Mucosa of stomach (tissue), 1 donor: ENCODE data around the gene ZNF205.
A peak's percentile ranks its signal among the peaks of the same experiment; 100 is the strongest.

Experiments used
- H3K27me3 ChIP-seq: one replicate; pipeline ENCODE4 v1.7.0; 2013; ENCODE audit warnings: mild to moderate bottlenecking, low read length; ENCODE audit not compliant: control insufficient read depth, insufficient read depth
- H3K36me3 ChIP-seq: one replicate; pipeline ENCODE4 v1.7.0; 2013; ENCODE audit warnings: low read length; ENCODE audit not compliant: control insufficient read depth, insufficient read depth
- H3K4me1 ChIP-seq: one replicate; pipeline ENCODE4 v1.7.0; 2013; ENCODE audit warnings: mild to moderate bottlenecking, low read length; ENCODE audit not compliant: control insufficient read depth, insufficient read depth
- H3K4me3 ChIP-seq: one replicate; pipeline ENCODE4 v1.7.0; 2013; ENCODE audit warnings: low read length
- H3K9ac ChIP-seq: one replicate; pipeline ENCODE4 v1.7.0; 2013; ENCODE audit warnings: mild to moderate bottlenecking, low read length, moderate library complexity
- H3K9me3 ChIP-seq: one replicate; pipeline ENCODE4 v1.7.0; 2013; ENCODE audit warnings: mild to moderate bottlenecking, low read length, moderate library complexity; ENCODE audit not compliant: control insufficient read depth
- donor health status: Pancreatic carcinoma.

ZNF205 gene

GRCh38 chr16:3142770-3143169 lies 30.4 kb downstream of the ZNF205 start:
- no peaks in the 10 kb centered on the region for H3K36me3 ChIP-seq
- H3K4me3 ChIP-seq, result no peak overlapping the region
- peaks cover 5% of the 10 kb centered on the region for H3K27me3 ChIP-seq
- H3K9me3 ChIP-seq, result no peaks in the 10 kb centered on the region
- H3K9ac ChIP-seq, result no peak overlapping the region
- H3K4me1 ChIP-seq, result no peaks in the 10 kb centered on the region

- Histone ChIP-seq H3K9ac (no peak overlapping the region), H3K27me3 (peaks cover 5% of the 10 kb centered on the region), H3K4me1 (no peaks in the 10 kb centered on the region), H3K9me3 (no peaks in the 10 kb centered on the region), H3K36me3 (no peaks in the 10 kb centered on the region), H3K4me3 (no peak overlapping the region)
Measured at GRCh38 chr16:3143189-3143588, 30.8 kb downstream of the ZNF205 start.

- no peak overlapping the region for H3K4me3 ChIP-seq
- no peaks in the 10 kb centered on the region for H3K36me3 ChIP-seq
- no peak overlapping the region for H3K9ac ChIP-seq
- no peaks in the 10 kb centered on the region for H3K9me3 ChIP-seq
- H3K4me1 ChIP-seq, result no peaks in the 10 kb centered on the region
- peaks cover 5% of the 10 kb centered on the region for H3K27me3 ChIP-seq
Measured at GRCh38 chr16:3143598-3144320, 31.4 kb downstream of the ZNF205 start.

GRCh38 chr16:3144321-3144983 lies 32.1 kb downstream of the ZNF205 start:
- Histone ChIP-seq H3K4me1 (no peaks in the 10 kb centered on the region), H3K4me3 (no peak overlapping the region), H3K27me3 (peaks cover 5% of the 10 kb centered on the region), H3K9me3 (no peaks in the 10 kb centered on the region), H3K9ac (no peak overlapping the region), H3K36me3 (no peaks in the 10 kb centered on the region)

GRCh38 chr16:3145151-3145550 lies 32.8 kb downstream of the ZNF205 start:
- no peak overlapping the region for H3K9ac ChIP-seq
- no peaks in the 10 kb centered on the region for H3K4me1 ChIP-seq
- H3K27me3 ChIP-seq, result peaks cover 5% of the 10 kb centered on the region
- H3K4me3 ChIP-seq, result no peak overlapping the region
- no peaks in the 10 kb centered on the region for H3K36me3 ChIP-seq
- no peaks in the 10 kb centered on the region for H3K9me3 ChIP-seq

GRCh38 chr16:3145660-3146059 lies 33.3 kb downstream of the ZNF205 start:
- no peak overlapping the region for H3K9ac ChIP-seq
- H3K4me3 ChIP-seq, result no peak overlapping the region
- H3K4me1 ChIP-seq, result no peaks in the 10 kb centered on the region
- H3K9me3 ChIP-seq, result no peaks in the 10 kb centered on the region
- H3K36me3 ChIP-seq, result no peaks in the 10 kb centered on the region
- peaks cover 5% of the 10 kb centered on the region for H3K27me3 ChIP-seq

- Histone ChIP-seq H3K4me1 (peaks cover 4% of the 10 kb centered on the region), H3K36me3 (no peaks in the 10 kb centered on the region), H3K9ac (no peak overlapping the region), H3K9me3 (no peaks in the 10 kb centered on the region), H3K4me3 (no peak overlapping the region), H3K27me3 (peaks cover 5% of the 10 kb centered on the region)
Measured at GRCh38 chr16:3147046-3147756, 34.8 kb downstream of the ZNF205 start.

GRCh38 chr16:3147757-3148104 lies 35.3 kb downstream of the ZNF205 start:
- H3K4me3 ChIP-seq, result no peak overlapping the region
- H3K36me3 ChIP-seq, result no peaks in the 10 kb centered on the region
- no peaks in the 10 kb centered on the region for H3K9me3 ChIP-seq
- H3K9ac ChIP-seq, result no peak overlapping the region
- H3K4me1 ChIP-seq, result peaks cover 9% of the 10 kb centered on the region
- peaks cover 5% of the 10 kb centered on the region for H3K27me3 ChIP-seq

- Histone ChIP-seq H3K9me3 (no peaks in the 10 kb centered on the region), H3K9ac (no peak overlapping the region), H3K27me3 (peaks cover 5% of the 10 kb centered on the region), H3K4me1 (peaks cover 9% of the 10 kb centered on the region), H3K36me3 (no peaks in the 10 kb centered on the region), H3K4me3 (no peak overlapping the region)
Measured at GRCh38 chr16:3148256-3149192, 36.1 kb downstream of the ZNF205 start.

- Histone ChIP-seq H3K9me3 (no peaks in the 10 kb centered on the region), H3K9ac (peak overlapping the region; percentile 81), H3K4me1 (peaks cover 9% of the 10 kb centered on the region), H3K4me3 (no peak overlapping the region), H3K36me3 (no peaks in the 10 kb centered on the region), H3K27me3 (peaks cover 5% of the 10 kb centered on the region)
Measured at GRCh38 chr16:3149193-3149530, 36.8 kb downstream of the ZNF205 start.

GRCh38 chr16:3149630-3150345 lies 37.4 kb downstream of the ZNF205 start:
- Histone ChIP-seq H3K9ac (peak overlapping the region; percentile 81), H3K36me3 (no peaks in the 10 kb centered on the region), H3K9me3 (no peaks in the 10 kb centered on the region), H3K4me3 (peak overlapping the region; percentile 77), H3K4me1 (peaks cover 9% of the 10 kb centered on the region), H3K27me3 (peaks cover 2% of the 10 kb centered on the region)
